ENCODE results near the gene HGFAC.
"Not testable (repeated sequence)": the region's sequence is repeated elsewhere in the genome, so short reads cannot be mapped to it uniquely, and the experiment has no call there.

HGFAC gene

DNA sequence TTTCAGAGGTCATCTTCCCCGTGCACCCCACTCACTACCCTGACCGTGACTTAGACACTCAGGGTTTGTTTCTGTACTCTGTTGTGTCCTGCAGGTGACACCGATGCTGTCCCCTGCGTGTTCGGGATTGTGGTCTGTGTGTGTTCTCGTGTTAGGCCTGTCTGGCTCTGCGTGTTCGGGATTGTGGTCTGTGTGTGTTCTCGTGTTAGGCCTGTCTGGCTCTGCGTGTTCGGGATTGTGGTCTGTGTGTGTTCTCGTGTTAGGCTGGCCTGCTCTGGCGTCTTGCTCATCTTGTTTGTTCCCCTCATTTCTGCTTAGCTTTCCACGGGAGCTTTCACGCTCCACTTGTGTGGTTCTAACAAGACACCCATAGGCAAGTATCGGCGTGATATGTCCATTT lies 30.6 kb upstream of the HGFAC start:
- not testable (repeated sequence) for DNase-seq

DNA sequence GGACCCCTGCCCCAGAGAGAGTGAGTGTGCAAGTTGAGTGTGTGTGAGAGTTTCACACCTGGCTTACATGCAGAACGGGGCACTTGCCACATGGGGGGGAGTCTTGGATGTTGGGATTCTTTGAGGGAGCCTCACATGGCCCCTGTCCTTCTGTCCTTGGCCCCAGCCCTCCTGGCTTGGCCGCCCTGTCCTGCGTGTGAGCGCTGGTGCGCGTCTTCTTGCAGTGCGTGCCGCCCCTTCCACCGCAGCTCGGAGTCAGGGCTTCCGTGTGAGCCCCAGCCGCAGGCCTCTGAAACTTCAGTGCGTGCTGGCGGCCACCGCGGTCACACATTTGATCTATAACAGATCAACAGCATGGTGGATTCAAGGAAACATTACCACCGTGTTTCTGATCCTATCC lies 30.1 kb upstream of the HGFAC start:
- DNase-seq = no peak

- no peak for DNase-seq
Observed at GRCh38 chr4:3412257-3413020, 29.3 kb upstream of the HGFAC start.

DNA sequence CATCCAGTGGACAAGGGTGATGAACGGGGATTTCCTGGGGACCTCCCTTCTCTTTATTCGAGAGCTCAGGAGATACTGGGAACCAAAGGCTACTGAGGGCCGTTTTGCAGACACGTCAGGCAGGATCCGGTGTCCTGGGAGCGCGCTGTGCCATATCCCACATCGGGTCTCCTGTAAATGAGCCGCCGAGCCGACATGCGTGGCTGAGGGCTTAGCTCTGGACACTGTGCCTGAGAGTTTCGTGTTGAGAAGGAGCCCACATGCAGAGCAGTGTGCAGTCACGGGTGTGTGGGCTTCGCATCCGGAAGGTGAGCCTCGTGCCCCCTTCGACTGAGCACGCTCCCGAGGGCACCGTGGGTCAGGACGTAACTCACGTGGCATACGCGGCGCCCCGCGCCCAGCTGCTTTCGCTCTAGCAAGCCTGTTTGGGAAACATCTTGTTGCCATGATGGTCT lies 28.5 kb upstream of the HGFAC start:
- DNase-seq = no peak

GRCh38 chr4:3413675-3414420 lies 27.9 kb upstream of the HGFAC start:
- no peak for DNase-seq

DNA sequence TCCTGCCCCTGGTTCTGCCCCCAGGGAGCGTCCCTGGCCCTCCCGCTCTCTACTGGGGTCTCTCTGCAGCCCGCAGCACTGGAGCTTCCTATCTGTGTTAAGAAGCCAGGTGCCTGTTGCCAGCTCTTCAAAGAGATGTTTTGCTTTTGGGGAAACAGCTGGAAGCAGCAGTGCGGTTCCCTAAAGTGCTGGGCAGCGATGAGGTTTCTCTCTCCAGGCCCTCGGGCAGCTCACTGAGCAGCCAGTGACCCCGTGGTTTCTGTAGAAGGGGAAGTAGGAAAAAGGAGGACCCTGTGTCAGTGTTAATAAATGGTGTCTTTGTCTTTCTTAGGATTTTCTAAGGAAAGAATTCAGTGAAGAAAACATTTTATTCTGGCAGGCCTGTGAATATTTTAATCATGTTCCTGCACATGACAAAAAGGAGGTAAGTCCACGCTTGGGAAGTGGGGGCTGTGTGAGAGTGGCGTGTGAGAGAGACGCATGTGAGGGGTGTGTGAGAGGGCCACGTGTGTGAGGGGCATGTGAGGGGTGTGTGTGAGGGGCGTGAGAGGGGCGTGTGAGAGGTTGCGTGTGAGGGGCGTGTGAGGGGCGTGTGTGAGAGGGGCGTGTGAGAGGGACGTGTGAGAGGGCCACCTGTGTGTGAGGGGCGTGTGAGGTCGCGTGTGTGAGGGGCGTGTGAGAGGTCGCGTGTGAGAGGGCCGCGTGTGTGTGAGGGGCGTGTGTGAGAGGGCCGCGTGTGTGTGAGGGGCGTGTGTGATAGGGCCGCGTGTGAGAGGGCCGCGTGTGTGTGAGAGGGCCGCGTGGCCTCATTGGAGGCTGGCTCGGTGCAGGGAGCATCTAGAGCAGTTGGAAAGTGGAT lies 27.1 kb upstream of the HGFAC start:
- DNase-seq = peak in 4 of 14 donors; percentile 9 to 25 (median 22)

DNA sequence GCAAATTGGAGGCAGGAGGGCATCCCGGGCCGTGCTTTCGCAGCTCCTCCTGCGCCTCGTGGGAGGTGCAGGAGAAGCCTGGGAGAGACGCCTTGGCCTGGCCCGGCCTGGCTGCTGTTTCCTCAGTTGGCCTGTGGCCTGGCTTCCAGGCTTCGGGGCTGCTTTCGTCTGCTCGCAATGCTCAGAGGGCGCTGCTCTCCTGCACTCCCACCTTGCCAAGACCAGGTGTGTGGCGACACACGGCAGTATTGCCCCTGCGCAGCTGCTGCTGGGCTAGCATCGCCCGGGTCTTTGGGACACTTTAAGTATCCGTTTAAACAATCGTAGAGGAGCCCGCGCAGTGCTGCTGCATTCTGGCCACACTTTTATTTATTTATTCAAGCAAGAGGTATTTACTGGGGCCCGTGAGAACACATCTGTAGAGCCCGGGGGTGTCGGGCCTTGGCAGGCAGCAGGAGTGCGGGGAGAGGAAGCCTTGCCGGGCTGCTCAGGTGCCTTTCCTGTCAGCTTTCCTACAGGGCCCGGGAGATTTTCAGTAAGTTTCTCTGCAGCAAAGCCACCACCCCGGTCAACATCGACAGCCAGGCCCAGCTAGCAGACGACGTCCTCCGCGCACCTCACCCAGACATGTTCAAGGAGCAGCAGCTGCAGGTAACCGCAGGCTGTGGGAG lies 26.2 kb upstream of the HGFAC start:
- no peak for DNase-seq

GRCh38 chr4:3416270-3416669 lies 25.5 kb upstream of the HGFAC start:
- DNase-seq = no peak

DNA sequence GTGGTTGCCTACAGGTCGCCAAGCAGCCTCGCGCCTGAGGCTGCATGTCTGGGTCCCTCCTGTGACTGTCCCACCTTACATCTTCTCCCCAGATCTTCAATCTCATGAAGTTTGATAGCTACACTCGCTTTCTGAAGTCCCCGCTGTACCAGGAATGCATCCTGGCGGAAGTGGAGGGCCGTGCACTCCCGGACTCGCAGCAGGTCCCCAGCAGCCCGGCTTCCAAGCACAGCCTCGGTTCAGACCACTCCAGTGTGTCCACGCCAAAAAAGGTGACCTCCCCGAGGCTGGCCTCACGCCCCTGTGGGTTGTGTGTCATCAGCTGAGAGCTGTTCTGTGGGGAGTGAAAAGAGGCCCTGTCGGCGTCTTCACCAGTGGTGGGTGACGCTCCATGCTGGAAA lies 24.9 kb upstream of the HGFAC start:
- no peak for DNase-seq

DNA sequence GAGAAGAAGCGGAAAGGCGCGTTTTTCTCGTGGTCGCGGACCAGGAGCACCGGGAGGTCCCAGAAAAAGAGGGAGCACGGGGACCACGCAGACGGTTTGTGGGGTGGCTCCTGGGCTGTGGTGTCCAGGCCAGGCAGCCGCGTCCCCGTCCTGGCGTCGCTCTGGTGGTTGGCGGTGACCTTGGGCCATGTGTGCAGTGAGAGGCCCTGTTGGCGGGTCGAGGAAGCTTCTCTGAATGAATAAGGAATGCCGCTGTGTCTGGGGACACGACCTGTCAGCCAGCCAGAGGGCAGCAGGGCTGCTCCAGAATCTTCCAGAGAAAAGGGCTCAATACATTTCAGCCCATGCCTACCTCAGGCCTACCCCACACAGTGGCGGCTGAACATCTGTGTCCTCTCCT lies 24.3 kb upstream of the HGFAC start:
- DNase-seq = no peak

GRCh38 chr4:3418029-3418762 lies 23.6 kb upstream of the HGFAC start:
- DNase-seq = no peak

- DNase-seq = no peak
Observed at GRCh38 chr4:3419836-3420605, 21.7 kb upstream of the HGFAC start.

- DNase-seq = no peak
Observed at GRCh38 chr4:3420606-3420955, 21.2 kb upstream of the HGFAC start.

DNA sequence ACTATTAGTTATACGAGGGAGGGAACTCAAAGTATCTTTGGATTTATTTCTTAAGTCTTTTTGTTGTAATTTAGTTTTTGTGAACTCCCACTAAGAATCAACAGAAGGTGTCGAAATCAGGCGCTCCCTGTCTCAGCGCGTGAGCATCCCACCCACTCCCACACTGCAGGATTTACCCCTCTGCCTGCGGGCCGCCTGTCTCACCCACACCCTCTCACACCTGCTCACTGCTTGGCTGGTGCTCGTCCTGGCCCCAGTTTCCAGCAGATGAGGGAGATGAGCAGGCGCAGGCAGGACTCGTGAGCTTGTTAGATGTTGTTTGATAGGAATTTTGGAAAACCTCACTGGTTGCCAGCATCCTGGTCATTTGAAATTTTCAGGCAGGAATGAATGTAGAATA lies 20.8 kb upstream of the HGFAC start:
- no peak for DNase-seq

DNA sequence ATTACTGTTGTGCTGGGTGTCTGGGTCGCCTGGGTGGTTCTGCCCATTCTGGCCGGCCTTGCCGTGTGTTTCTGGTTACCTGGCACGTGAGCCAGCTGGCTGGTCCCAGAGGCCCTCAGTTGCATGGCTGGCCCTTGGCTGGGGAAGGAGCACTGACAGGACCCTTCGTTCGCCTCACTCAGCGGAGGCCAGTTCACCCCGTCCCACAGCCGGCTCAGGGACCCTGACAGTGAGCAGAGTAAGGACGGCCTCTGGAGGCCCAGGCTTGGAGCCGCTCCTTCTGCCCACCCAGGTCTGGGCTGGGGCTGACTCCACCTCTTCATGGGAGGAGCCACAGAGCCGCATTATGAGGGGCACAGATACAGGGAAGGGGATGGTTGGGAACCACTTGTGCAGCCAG lies 20.3 kb upstream of the HGFAC start:
- DNase-seq = no peak

DNA sequence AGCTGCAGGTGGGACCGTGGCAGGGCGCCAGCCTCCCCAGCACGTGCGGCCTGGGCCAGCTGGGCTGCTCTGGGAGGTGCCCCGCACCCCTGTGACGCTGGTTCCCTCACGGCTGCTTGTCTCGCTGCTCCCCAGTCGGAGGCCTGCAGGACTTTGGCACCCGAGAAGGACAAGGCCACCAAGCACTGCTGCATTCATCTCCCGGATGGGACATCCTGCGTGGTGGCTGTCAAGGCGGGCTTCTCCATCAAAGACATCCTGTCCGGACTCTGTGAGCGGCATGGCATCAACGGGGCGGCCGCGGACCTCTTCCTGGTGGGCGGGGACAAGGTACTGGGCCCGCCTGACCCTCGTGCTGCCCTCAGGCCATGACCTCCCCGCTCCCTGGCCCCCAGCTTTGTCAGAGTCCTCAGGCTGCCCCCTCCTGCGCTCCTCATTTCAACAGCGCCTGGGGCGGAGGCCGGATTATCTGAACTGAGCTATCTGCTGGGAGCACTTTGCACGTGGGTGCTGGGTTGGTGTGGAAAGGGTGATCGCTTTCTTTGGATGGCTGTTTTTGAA lies 19.4 kb upstream of the HGFAC start:
- DNase-seq = no peak

- no peak for DNase-seq
Observed at GRCh38 chr4:3422808-3423297, 18.9 kb upstream of the HGFAC start.

DNA sequence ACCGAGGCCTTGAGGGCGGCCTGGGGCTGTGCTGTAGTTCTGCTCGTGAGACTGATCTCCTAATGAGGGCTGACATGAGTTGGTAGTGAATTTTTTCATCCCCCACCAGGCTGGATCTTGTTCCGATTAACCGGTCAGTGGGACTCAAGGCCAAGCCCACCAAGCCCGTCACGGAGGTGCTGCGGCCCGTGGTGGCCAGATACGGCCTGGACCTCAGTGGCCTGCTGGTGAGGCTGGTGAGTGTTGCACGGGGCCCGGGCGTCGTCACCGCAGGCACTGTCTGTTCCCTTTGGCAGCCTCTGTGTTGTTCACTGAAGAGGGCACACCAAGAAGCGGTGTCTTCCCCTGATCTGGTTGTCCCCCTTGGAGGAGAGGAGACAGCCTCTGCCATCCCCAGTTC lies 18.4 kb upstream of the HGFAC start:
- no peak for DNase-seq

DNA sequence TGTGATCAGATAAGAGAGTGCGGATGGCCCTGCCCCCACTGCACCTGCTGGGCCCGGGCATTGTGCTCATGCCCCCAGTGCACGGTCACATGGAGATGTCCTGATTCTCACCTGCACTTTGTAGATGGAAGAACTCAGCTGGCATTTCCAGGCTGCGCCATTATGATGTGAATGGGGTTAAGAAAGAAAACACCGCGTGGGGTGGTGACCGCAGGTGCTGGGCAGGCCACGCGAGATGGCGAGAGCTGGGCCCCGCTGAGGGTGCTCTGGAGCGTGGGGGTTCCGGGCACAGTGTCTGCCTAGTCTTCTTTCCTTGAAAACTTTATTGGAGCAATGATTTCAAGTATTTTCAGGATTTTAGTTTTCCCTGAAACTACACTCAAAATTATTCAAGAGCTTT lies 17.8 kb upstream of the HGFAC start:
- DNase-seq = no peak

GRCh38 chr4:3424522-3425095 lies 17.2 kb upstream of the HGFAC start:
- DNase-seq = no peak
